Stimulated activated CD4-positive, alpha-beta T cell treated with anti-CD3 and anti-CD28 coated beads, Interleukin-2, amount 100 ng/mL, for 48 hours (primary cell): ENCODE data around the gene UVRAG.

ENCODE experiments used
- DNase-seq, 2 donors: peaks; one replicate each; pipeline ENCODE4 v3.0.0-alpha.2; 2020

UVRAG gene

GRCh38 chr11:75784506-75784905 is 30.5 kb upstream of the UVRAG start:
- DNase-seq = no peak

GRCh38 chr11:75785187-75785586 is 29.8 kb upstream of the UVRAG start:
- no peak for DNase-seq

- no peak for DNase-seq
Measured at GRCh38 chr11:75786101-75786736, 28.8 kb upstream of the UVRAG start.

GRCh38 chr11:75789521-75789920 is 25.5 kb upstream of the UVRAG start:
- DNase-seq = no peak

GRCh38 chr11:75790986-75791385 is 24.0 kb upstream of the UVRAG start:
- DNase-seq = no peak

GRCh38 chr11:75792127-75792731 is 22.8 kb upstream of the UVRAG start:
- DNase-seq = no peak

GRCh38 chr11:75792997-75793800 is 21.8 kb upstream of the UVRAG start:
- DNase-seq = no peak

- no peak for DNase-seq
Measured at GRCh38 chr11:75793966-75794365, 21.0 kb upstream of the UVRAG start.

- no peak for DNase-seq
Measured at GRCh38 chr11:75795276-75796090, 19.5 kb upstream of the UVRAG start.

- DNase-seq = no peak
Measured at GRCh38 chr11:75796091-75796435, 18.9 kb upstream of the UVRAG start.

- no peak for DNase-seq
Measured at GRCh38 chr11:75797116-75797515, 17.9 kb upstream of the UVRAG start.

GRCh38 chr11:75797792-75798191 is 17.2 kb upstream of the UVRAG start:
- DNase-seq = no peak

- DNase-seq = no peak
Measured at GRCh38 chr11:75800136-75800675, 14.8 kb upstream of the UVRAG start.

GRCh38 chr11:75800728-75801361 is 14.2 kb upstream of the UVRAG start:
- no peak for DNase-seq

GRCh38 chr11:75801362-75802020 is 13.5 kb upstream of the UVRAG start:
- no peak for DNase-seq

- no peak for DNase-seq
Measured at GRCh38 chr11:75802021-75802912, 12.7 kb upstream of the UVRAG start.

GRCh38 chr11:75802913-75803820 is 11.8 kb upstream of the UVRAG start:
- DNase-seq = peak; percentile 72 to 75

- DNase-seq = no peak
Measured at GRCh38 chr11:75809111-75809510, 5.9 kb upstream of the UVRAG start.

GRCh38 chr11:75809991-75810390 is 5.0 kb upstream of the UVRAG start:
- no peak for DNase-seq
